Measurements from ENCODE around the gene CNTN4.

The CNTN4 gene

DNA sequence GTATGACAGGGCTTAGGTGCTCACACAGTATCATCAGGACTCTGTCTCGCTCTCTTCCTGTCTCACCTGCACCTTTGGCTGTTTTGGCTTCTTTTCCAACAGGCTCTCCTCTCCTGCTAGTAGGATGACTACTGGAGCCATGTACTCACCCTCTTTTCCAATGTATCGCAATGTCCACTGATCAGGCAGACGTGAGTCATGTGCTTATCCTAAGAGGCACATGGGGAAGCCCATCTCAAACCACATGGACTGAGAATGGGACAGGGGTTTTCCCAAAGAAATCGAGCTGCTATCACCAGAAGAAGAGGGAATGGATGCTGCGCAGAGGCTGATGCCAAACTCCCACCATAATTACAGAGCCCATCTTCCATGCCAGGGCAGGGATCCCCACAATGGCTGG is 830.9 kb downstream of the CNTN4 start:
- H2AFZ ChIP-seq (ENCODE audit: low read length): no peak overlapping the region
- H3F3A ChIP-seq (ENCODE audit: insufficient read depth, low read length): no peaks in the 10 kb centered on the region

GRCh38 chr3:2931265-2931664 is 832.6 kb downstream of the CNTN4 start:
- TF ChIP-seq EZH2 (optimal IDR thresholded peaks at IDR 0.05; ENCODE audit: low read depth, low read length) (no peak), EZH2phosphoT487 (IDR thresholded peaks at IDR 0.05; ENCODE audit: low read length) (no peak)
- TF ChIP-seq, protein P1, sequence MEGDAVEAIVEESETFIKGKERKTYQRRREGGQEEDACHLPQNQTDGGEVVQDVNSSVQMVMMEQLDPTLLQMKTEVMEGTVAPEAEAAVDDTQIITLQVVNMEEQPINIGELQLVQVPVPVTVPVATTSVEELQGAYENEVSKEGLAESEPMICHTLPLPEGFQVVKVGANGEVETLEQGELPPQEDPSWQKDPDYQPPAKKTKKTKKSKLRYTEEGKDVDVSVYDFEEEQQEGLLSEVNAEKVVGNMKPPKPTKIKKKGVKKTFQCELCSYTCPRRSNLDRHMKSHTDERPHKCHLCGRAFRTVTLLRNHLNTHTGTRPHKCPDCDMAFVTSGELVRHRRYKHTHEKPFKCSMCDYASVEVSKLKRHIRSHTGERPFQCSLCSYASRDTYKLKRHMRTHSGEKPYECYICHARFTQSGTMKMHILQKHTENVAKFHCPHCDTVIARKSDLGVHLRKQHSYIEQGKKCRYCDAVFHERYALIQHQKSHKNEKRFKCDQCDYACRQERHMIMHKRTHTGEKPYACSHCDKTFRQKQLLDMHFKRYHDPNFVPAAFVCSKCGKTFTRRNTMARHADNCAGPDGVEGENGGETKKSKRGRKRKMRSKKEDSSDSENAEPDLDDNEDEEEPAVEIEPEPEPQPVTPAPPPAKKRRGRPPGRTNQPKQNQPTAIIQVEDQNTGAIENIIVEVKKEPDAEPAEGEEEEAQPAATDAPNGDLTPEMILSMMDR (IDR thresholded peaks at IDR 0.05; ENCODE audit: low read length): no peak
- Histone ChIP-seq H4K20me1 (ENCODE audit: insufficient read depth, low read length) (no peaks in the 10 kb centered on the region), H3K9me3 (replicated peaks; ENCODE audit: insufficient read depth, low read length) (no peaks in the 10 kb centered on the region), H3K9ac (ENCODE audit: low read length) (no peak overlapping the region), H3K27ac (ENCODE audit: low read length) (no peak overlapping the region), H3K4me2 (ENCODE audit: low read depth, low read length) (no peak overlapping the region), H3K36me3 (replicated peaks; ENCODE audit: insufficient read depth, low read length) (no peaks in the 10 kb centered on the region), H3K4me1 (ENCODE audit: low read length) (no peaks in the 10 kb centered on the region), H3K79me2 (ENCODE audit: low read length) (no peaks in the 10 kb centered on the region), H2AFZ (ENCODE audit: low read length) (no peak overlapping the region), H3K27me3 (replicated peaks; ENCODE audit: insufficient read depth, low read length) (no peaks in the 10 kb centered on the region), H3K9me2 (replicated peaks; ENCODE audit: insufficient read depth, low read length) (no peaks in the 10 kb centered on the region), H3F3A (ENCODE audit: insufficient read depth, low read length) (no peaks in the 10 kb centered on the region), H3K4me3 (ENCODE audit: low read length) (no peak overlapping the region)
- DNase-seq: no peak

More for the DNA sequence above, 830.9 kb downstream of the CNTN4 start:
- Histone ChIP-seq H4K20me1 (ENCODE audit: insufficient read depth, low read length) (no peaks in the 10 kb centered on the region), H3K9me2 (replicated peaks; ENCODE audit: insufficient read depth, low read length) (no peaks in the 10 kb centered on the region), H3K9me3 (replicated peaks; ENCODE audit: insufficient read depth, low read length) (no peaks in the 10 kb centered on the region), H3K27me3 (replicated peaks; ENCODE audit: insufficient read depth, low read length) (no peaks in the 10 kb centered on the region), H3K4me3 (ENCODE audit: low read length) (no peak overlapping the region), H3K9ac (ENCODE audit: low read length) (no peak overlapping the region), H3K4me2 (ENCODE audit: low read depth, low read length) (no peak overlapping the region), H3K79me2 (ENCODE audit: low read length) (no peaks in the 10 kb centered on the region), H3K27ac (ENCODE audit: low read length) (no peak overlapping the region), H3K4me1 (ENCODE audit: low read length) (no peaks in the 10 kb centered on the region), H3K36me3 (replicated peaks; ENCODE audit: insufficient read depth, low read length) (no peaks in the 10 kb centered on the region)
- DNase-seq: no peak
- TF ChIP-seq, protein P1 (IDR thresholded peaks at IDR 0.05; ENCODE audit: low read length): no peak
- TF ChIP-seq EZH2phosphoT487 (IDR thresholded peaks at IDR 0.05; ENCODE audit: low read length) (no peak), EZH2 (optimal IDR thresholded peaks at IDR 0.05; ENCODE audit: low read depth, low read length) (no peak)

DNA sequence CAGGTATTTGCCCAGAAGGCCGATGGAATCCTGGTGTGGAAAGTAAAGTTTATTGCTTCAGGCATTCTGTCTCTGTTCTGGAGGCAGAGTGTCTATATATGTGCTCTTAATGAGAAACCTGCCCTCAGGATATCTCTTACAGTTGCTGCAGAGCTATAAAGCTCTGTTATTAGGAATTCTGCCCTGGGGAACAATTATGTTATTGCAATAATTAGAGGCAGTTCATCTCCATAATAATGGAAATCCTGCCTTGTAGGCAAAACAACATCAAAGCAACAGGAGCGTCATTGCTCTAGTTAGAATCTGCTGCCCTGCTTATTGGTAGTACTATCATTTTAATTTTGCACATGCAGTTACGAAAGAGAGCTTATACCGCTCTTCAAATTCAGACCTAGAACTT is 835.9 kb downstream of the CNTN4 start:
- no peak overlapping the region for H3K9ac ChIP-seq (ENCODE audit: low read length)
- H3K36me3 ChIP-seq (replicated peaks; ENCODE audit: insufficient read depth, low read length): no peaks in the 10 kb centered on the region
- no peak overlapping the region for H3K27ac ChIP-seq (ENCODE audit: low read length)
- H3K4me2 ChIP-seq (ENCODE audit: low read depth, low read length): no peak overlapping the region
- no peaks in the 10 kb centered on the region for H3K79me2 ChIP-seq (ENCODE audit: low read length)
- H3K9me2 ChIP-seq (replicated peaks; ENCODE audit: insufficient read depth, low read length): no peaks in the 10 kb centered on the region
- no peak overlapping the region for H3K4me3 ChIP-seq (ENCODE audit: low read length)
- no peak for DNase-seq
- no peaks in the 10 kb centered on the region for H3K27me3 ChIP-seq (replicated peaks; ENCODE audit: insufficient read depth, low read length)
- TF ChIP-seq, protein P1 (IDR thresholded peaks at IDR 0.05; ENCODE audit: low read length): no peak
- TF ChIP-seq EZH2 (optimal IDR thresholded peaks at IDR 0.05; ENCODE audit: low read depth, low read length) (no peak), EZH2phosphoT487 (IDR thresholded peaks at IDR 0.05; ENCODE audit: low read length) (no peak)
- H3F3A ChIP-seq (ENCODE audit: insufficient read depth, low read length): no peaks in the 10 kb centered on the region
- H4K20me1 ChIP-seq (ENCODE audit: insufficient read depth, low read length): no peaks in the 10 kb centered on the region
- H3K9me3 ChIP-seq (replicated peaks; ENCODE audit: insufficient read depth, low read length): no peaks in the 10 kb centered on the region
- peaks cover 2% of the 10 kb centered on the region; the same call in 1 of the 2 replicates for H3K4me1 ChIP-seq (ENCODE audit: low read length)
- H2AFZ ChIP-seq (ENCODE audit: low read length): no peak overlapping the region
